ENCODE results near the gene ZNF765.

GRCh38 chr19:53372196-53372595 is 22.8 kb upstream of the ZNF765 start:
- TF ChIP-seq EP300 (IDR thresholded peaks at IDR 0.05) (no peak), POLR2A (IDR thresholded peaks at IDR 0.05) (no peak)

Measured in upper lobe of left lung (tissue), 4 donors.